Daoy (cell line): ENCODE data around the gene KCNN4. TPM values are rescaled to one million over a fixed set of nuclear protein-coding genes. Genes with fewer than 3 reads are reported as not detected.

Experiments
- DNase-seq: peaks from one replicate; pipeline ENCODE4 v3.0.0-alpha.2; 2015; ENCODE audit warnings: low read depth
- total RNA-seq: library from RNA; depleted of rRNA; stranded (reverse); fragments of >200 nt; shearing (Covaris generic); gene quantifications from 2 replicates; pipeline ENCODE4 v1.2.3, GENCODE V29; 2014; rRNA removed

The KCNN4 gene
- total RNA-seq, 1 experiment from 2014 or later = 9.8 TPM

DNA sequence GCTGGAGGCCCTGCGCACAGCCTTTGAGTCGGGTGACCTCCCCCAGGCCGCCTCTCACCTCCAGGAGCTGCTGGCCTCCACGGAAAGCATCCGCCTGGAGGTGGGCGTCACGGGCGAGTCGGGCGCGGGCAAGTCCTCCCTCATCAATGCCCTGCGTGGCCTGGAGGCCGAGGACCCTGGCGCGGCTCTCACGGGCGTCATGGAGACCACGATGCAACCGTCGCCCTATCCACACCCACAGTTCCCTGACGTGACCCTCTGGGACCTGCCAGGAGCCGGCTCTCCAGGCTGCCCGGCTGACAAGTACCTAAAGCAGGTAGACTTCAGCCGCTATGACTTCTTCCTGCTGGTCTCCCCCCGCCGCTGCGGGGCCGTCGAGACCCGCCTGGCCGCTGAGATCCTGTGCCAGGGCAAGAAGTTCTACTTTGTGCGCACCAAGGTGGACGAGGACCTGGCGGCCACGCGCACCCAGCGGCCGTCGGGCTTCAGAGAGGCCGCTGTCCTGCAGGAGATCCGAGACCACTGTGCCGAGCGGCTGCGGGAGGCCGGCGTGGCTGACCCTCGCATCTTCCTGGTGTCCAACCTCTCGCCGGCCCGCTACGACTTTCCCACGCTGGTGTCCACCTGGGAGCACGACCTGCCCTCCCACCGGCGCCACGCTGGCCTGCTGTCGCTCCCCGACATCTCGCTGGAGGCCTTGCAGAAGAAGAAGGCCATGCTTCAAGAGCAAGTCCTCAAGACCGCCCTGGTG is 62.0 kb downstream of the KCNN4 start:
- no peak for DNase-seq

Other genes with a start within 250 kb of the KCNN4 start
- not detected in 2 replicates for gene ZNF575, start 247.8 kb downstream of the KCNN4 start, total RNA-seq
- 40.1 and 42.7 TPM in 2 replicates for gene XRCC1, start 205.4 kb downstream of the KCNN4 start, total RNA-seq
- gene PINLYP, start 205.2 kb downstream of the KCNN4 start, total RNA-seq = 0.11 and 0.12 TPM in 2 replicates
- gene IRGQ, start 184.8 kb downstream of the KCNN4 start, total RNA-seq = 15.8 and 20.4 TPM in 2 replicates
- 13.8 and 16.0 TPM in 2 replicates for gene ZNF576, start 184.4 kb downstream of the KCNN4 start, total RNA-seq
- not detected in 2 replicates for gene SRRM5, start 168.9 kb downstream of the KCNN4 start, total RNA-seq
- gene ZNF428, start 161.3 kb downstream of the KCNN4 start, total RNA-seq = 40.5 and 41.9 TPM in 2 replicates
- 4.8 and 9.9 TPM in 2 replicates for gene CADM4, start 141.1 kb downstream of the KCNN4 start, total RNA-seq
- gene PLAUR, start 110.8 kb downstream of the KCNN4 start, total RNA-seq = 159 and 206 TPM in 2 replicates
- not detected in 2 replicates for gene IRGC, start 64.9 kb downstream of the KCNN4 start, total RNA-seq
- 14.1 and 20.3 TPM in 2 replicates for gene SMG9, start 26.0 kb downstream of the KCNN4 start, total RNA-seq
- gene LYPD5, start 21.5 kb upstream of the KCNN4 start, total RNA-seq = 0.89 and 2.9 TPM in 2 replicates
- gene ZNF283, start 46.3 kb upstream of the KCNN4 start, total RNA-seq = 5.8 and 17.6 TPM in 2 replicates
- gene ZNF404, start 103.0 kb upstream of the KCNN4 start, total RNA-seq = 0.11 and 0.57 TPM in 2 replicates
- 11.3 and 12.6 TPM in 2 replicates for gene ZNF45, start 154.3 kb upstream of the KCNN4 start, total RNA-seq
- 3.0 and 6.3 TPM in 2 replicates for gene ZNF221, start 170.3 kb upstream of the KCNN4 start, total RNA-seq
- gene ZNF155, start 203.2 kb upstream of the KCNN4 start, total RNA-seq = 8.0 and 9.0 TPM in 2 replicates
- gene ZNF230, start 222.0 kb upstream of the KCNN4 start, total RNA-seq = 3.0 and 4.9 TPM in 2 replicates
- 4.3 and 5.5 TPM in 2 replicates for gene ZNF222, start 244.4 kb upstream of the KCNN4 start, total RNA-seq